ENCODE results near the gene MBIP.

The MBIP gene

GRCh38 chr14:36320200-36320896, at the start of gene MBIP:
Gene MBIP (minus strand): TSS chr14:36320637. CDS start chr14:36320588, 49 bp downstream.
- peak within 1 kb of the TSS; percentile 66 for H3K27ac ChIP-seq
- TF ChIP-seq CTCF (conservative IDR thresholded peaks at IDR 0.05) = no peak
- peak; percentile 86 for TF ChIP-seq ZFX (IDR thresholded peaks at IDR 0.05)

DNA sequence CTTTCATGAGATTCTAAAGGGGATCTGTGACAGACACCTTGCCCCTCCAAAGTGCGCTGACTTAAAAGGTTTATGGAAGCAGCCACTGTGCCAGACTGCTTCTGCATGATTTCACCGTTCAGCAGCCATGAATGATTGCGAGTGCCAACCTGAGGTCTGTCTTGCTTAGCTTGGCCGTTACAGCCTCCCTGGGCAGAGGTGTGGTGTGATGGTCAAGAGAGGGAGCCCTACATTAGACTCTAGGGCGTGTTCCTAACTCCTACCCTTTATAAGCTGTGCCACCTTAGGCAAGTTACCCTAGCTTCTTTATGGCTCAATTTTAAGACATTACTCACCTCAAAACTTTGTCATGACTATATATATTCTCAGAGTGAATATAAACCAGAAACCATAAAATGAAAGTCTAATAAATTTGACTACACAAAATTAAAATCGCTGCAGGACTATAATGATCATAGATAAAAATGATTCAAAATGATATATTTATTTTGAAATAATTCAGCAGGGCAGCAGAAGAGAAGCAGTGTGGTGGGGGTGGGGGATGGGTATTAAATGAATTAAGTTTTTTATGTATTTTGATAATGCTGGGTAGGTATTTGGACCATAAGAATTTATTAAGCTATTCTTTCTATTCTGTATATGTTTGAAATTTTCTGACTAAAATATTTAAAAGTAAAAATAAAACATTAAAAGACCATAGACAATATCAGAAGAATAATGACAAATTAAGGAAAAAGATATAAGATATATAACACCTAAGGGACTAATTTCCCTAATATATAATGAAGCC, 47.7 kb upstream of the MBIP start:
- no peak overlapping the region for H3K27ac ChIP-seq
- no peak for TF ChIP-seq CTCF (conservative IDR thresholded peaks at IDR 0.05)
- TF ChIP-seq ZFX (IDR thresholded peaks at IDR 0.05) = no peak

DNA sequence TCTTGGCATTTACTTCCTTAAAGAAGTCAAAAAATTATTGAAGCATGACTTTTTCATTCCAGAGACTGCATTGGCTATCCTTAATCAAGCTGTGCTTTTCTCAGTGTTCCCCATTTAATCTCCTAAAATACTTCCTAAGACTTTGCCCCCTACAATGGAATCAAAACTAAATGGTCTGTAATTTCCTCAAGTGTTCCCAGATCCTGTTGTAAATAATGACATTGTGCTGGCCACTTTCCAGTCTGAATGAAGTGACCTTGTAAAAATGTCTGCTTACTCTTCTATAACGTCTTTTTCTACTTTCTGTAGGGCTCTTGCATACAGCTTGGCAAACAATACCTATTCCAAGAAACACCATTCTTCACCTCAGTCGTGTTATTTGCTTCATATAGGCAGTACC, 45.3 kb upstream of the MBIP start:
- TF ChIP-seq CTCF (conservative IDR thresholded peaks at IDR 0.05) = no peak
- no peak overlapping the region for H3K27ac ChIP-seq

DNA sequence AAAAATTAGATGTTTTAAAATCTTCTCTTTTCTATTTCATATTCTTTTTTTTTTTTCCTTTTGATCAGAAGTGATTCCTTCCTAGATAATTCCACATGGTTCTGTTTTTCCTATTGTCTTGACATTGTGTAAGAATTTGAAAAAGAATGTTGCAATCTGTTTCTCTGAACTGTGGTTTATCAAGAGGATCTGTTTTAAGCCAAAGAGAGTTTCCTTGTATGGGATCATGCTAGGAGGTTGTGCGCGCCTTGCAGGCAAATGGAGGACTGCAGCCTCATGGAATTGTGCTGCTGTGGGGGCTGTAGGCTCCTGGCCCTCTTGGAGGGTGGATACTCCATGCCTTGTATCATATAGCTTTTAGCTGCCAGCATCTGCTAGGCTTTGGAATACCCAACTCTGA, 43.3 kb upstream of the MBIP start:
- H3K27ac ChIP-seq = no peak overlapping the region
- TF ChIP-seq CTCF (conservative IDR thresholded peaks at IDR 0.05) = no peak

DNA sequence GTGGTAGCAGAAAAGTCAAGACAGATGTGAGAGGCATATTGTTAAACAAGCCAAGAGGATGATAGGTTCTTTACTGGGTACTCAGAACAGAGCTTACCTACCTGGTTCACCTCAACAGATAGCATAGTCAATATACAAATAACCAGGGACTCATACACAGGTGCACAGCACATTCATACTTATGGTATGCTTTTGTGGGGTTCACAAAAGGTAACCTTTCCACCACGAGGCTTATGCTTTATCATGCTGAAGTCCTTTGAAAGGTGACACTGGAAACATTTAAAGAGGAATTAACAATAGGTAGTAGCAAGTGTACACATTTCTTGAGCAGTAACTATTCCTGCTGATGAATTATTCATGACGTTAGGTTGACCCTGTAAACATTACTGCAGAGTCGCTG, 42.2 kb upstream of the MBIP start:
- no peak overlapping the region for H3K27ac ChIP-seq
- TF ChIP-seq ZFX (IDR thresholded peaks at IDR 0.05) (no peak), CTCF (conservative IDR thresholded peaks at IDR 0.05) (no peak)

- TF ChIP-seq CTCF (conservative IDR thresholded peaks at IDR 0.05) (no peak), ZFX (IDR thresholded peaks at IDR 0.05) (no peak)
- H3K27ac ChIP-seq = no peak overlapping the region
Observed at GRCh38 chr14:36361210-36361853, 40.9 kb upstream of the MBIP start.

- TF ChIP-seq CTCF (conservative IDR thresholded peaks at IDR 0.05) = no peak
- TF ChIP-seq ZFX (IDR thresholded peaks at IDR 0.05) = no peak
- no peak overlapping the region for H3K27ac ChIP-seq
Observed at GRCh38 chr14:36356862-36357261, 36.4 kb upstream of the MBIP start.

Data from C4-2B (cell line).